Caco-2 (cell line): ENCODE measurements around the gene NXN. TPM values are rescaled to one million over a fixed set of nuclear protein-coding genes. Genes with fewer than 3 reads are reported as not detected.
A peak's percentile ranks its signal among the peaks of the same experiment; 100 is the strongest.

Source experiments
- Bru-seq: library from RNA; stranded (reverse); fragments of 400-500 nt; gene quantifications from one replicate; lab custom pipeline; 2021; lab: Mats Ljungman, UMichigan
- BruChase-seq, 2 experiments: library from RNA; stranded (reverse); fragments of 400-500 nt; gene quantifications; one replicate each; lab custom pipeline; 2021; lab: Mats Ljungman, UMichigan
- BruUV-seq: library from RNA; stranded (reverse); fragments of 400-500 nt; replicated peaks from 2 replicates; lab custom pipeline; 2021; lab: Mats Ljungman, UMichigan
- CTCF ChIA-PET: fragments of 300-600 bp; sonication (Branson Sonifier 250); formaldehyde crosslinking; loops from one replicate; lab custom pipeline; 2022; ENCODE audit warnings: antibody characterized with exemption; lab: Charles Lee
- POLR2A ChIA-PET: fragments of 300-600 bp; sonication (Branson Sonifier 250); formaldehyde crosslinking; loops from one replicate; lab custom pipeline; 2022; ENCODE audit warnings: antibody characterized with exemption; lab: Charles Lee
- DNase-seq, 2 experiments: peaks; one replicate each; pipeline versions ENCODE4 v3.0.0 to v3.0.0-alpha.2; 2020 to 2022
- H3K27me3 ChIP-seq: replicated peaks from 2 replicates; pipeline ENCODE4 v1.6.0; 2011; ENCODE audit warnings: low read length; ENCODE audit not compliant: control insufficient read depth, insufficient read depth
- H3K36me3 ChIP-seq: 2 replicates; pipeline ENCODE4 v1.5.1; 2011; ENCODE audit warnings: low read length; ENCODE audit not compliant: control insufficient read depth, insufficient read depth
- H3K4me1 ChIP-seq: fragments of 250-450 bp; sonication (Bioruptor Pico); 2 replicates; pipeline ENCODE4 v1.5.1; 2020; ENCODE audit warnings: mild to moderate bottlenecking
- H3K4me3 ChIP-seq: 2 replicates; pipeline ENCODE4 v1.5.1; 2011; ENCODE audit warnings: low read depth, mild to moderate bottlenecking, control low read depth, low read length
- H3K9me3 ChIP-seq: fragments of 250-450 bp; sonication (Bioruptor Pico); 2 replicates; pipeline ENCODE4 v1.5.1; 2020; ENCODE audit warnings: mild to moderate bottlenecking, moderate library complexity
- H3K27ac Mint-ChIP-seq: one replicate; pipeline ENCODE4 v1.8.0; 2022; ENCODE audit warnings: mixed read lengths; ENCODE audit not compliant: unreplicated experiment
- H3K27me3 Mint-ChIP-seq: one replicate; pipeline ENCODE4 v1.8.0; 2022; ENCODE audit warnings: mixed read lengths; ENCODE audit not compliant: insufficient read depth, unreplicated experiment
- H3K36me3 Mint-ChIP-seq: one replicate; pipeline ENCODE4 v1.8.0; 2022; ENCODE audit warnings: mild to moderate bottlenecking, mixed read lengths; ENCODE audit not compliant: insufficient read depth, unreplicated experiment
- H3K4me1 Mint-ChIP-seq: one replicate; pipeline ENCODE4 v1.8.0; 2022; ENCODE audit warnings: low read depth, mixed read lengths; ENCODE audit not compliant: unreplicated experiment
- H3K4me3 Mint-ChIP-seq: one replicate; pipeline ENCODE4 v1.8.0; 2022; ENCODE audit warnings: mild to moderate bottlenecking, moderate library complexity, mixed read lengths; ENCODE audit not compliant: unreplicated experiment
- H3K9me3 Mint-ChIP-seq: one replicate; pipeline ENCODE4 v1.8.0; 2022; ENCODE audit warnings: mixed read lengths; ENCODE audit not compliant: unreplicated experiment
- CTCF ChIP-seq, 2 experiments: fragments of 200-600 bp in 1 of 2; IDR thresholded peaks; 1 replicate in 1 of 2; 2 replicates in 1 of 2; pipeline versions ENCODE4 v1.5.1 to v1.8.0; 2011 to 2022; ENCODE audit warnings: antibody characterized with exemption in 1 of 2, control low read depth in 1 of 2, inconsistent platforms in 1 of 2, low read depth in 1 of 2, low read length in 1 of 2, mild to moderate bottlenecking in 1 of 2, moderate library complexity in 1 of 2; ENCODE audit not compliant: insufficient read depth in 1 of 2, severe bottlenecking in 1 of 2, unreplicated experiment in 1 of 2
- intact Hi-C: fragments of 100-400 bp; cut with micrococcal nuclease; formaldehyde crosslinking; loops from one replicate; pipeline ENCODE4 v1.10.0; 2022; ENCODE audit not compliant: unreplicated experiment
- long read RNA-seq: library from polyadenylated mRNA; stranded (forward); transcript quantifications from one replicate; pipeline ENCODE4 v2.0.0, GENCODE V29; 2022
- total RNA-seq: library from RNA; stranded (reverse); gene quantifications from 2 replicates; pipeline ENCODE4 v1.2.3, GENCODE V29; 2022

Gene NXN
- total RNA-seq (68.4 and 76.7 TPM in 2 replicates), Bru-seq, nascent RNA (percentile 83 among the genes with signal in this experiment), BruChase-seq, experiment 1, labeled RNA remaining after a 2-hour chase (percentile 80 among the genes with signal in this experiment), BruChase-seq, experiment 2, labeled RNA remaining after a 6-hour chase (percentile 83 among the genes with signal in this experiment)
- long read RNA-seq, transcript NXN-201 (8 exons, 3,036 nt), result major isoform, 26 of 42 reads
- long read RNA-seq, partial matches to known transcripts, result 1 of 42 reads
- long read RNA-seq, other reads (novel, unspliced or antisense), result 15 of 42 reads

- Histone ChIP-seq H3K9me3 (no peaks in the 10 kb centered on the region), H3K36me3 (no peaks in the 10 kb centered on the region), H3K4me3 (peak within 1 kb of the TSS; percentile 98), H3K27me3 (no peaks in the 10 kb centered on the region), H3K4me1 (peaks cover 23% of the 10 kb centered on the region)
- CTCF ChIA-PET, result interaction anchor here (0.6 to 2.8 kb wide), 18 partner anchors 17 to 799 kb away, joined by 3 to 54 read pairs (median 5); partner anchors contain the start of genes GEMIN4 and TIMM22
- DNase-seq, result peak; percentile 82 to 93
- Mint-ChIP-seq H3K27me3 (no peaks in the 10 kb centered on the region), H3K4me1 (peaks cover 20% of the 10 kb centered on the region), H3K36me3 (peaks cover 35% of the 10 kb centered on the region), H3K27ac (peak within 1 kb of the TSS; percentile 91), H3K9me3 (no peaks in the 10 kb centered on the region), H3K4me3 (peak within 1 kb of the TSS; percentile 99)
- POLR2A ChIA-PET, result interaction anchor here (0.6 to 2.5 kb wide), 15 partner anchors 9 to 569 kb away, joined by 3 to 24 read pairs (median 5); partner anchors contain the start of genes GLOD4, MRM3 and TIMM22
- no TSS peak for BruUV-seq
- intact Hi-C loops, result loop anchor here (2.0 to 5.0 kb wide), 3 partner anchors 47 to 185 kb away; no protein-coding TSS in a partner anchor
- peak in 1 of 2 experiments; percentile 29 for TF ChIP-seq CTCF (IDR thresholded peaks at IDR 0.05; ENCODE audit: insufficient read depth in 1 of 2, low read depth in 1 of 2, low read length in 1 of 2, severe bottlenecking in 1 of 2, unreplicated experiment in 1 of 2)
Observed at GRCh38 chr17:979539-980405, at the start of gene NXN. NXN (minus strand) TSS chr17:979776.

- no TSS peak for BruUV-seq
- H3K4me3 ChIP-seq, result no peak overlapping the region
- intact Hi-C loops, result no loop called here
- Mint-ChIP-seq H3K27me3 (no peaks in the 10 kb centered on the region), H3K36me3 (peaks cover 26% of the 10 kb centered on the region), H3K4me3 (no peak overlapping the region), H3K4me1 (no peaks in the 10 kb centered on the region), H3K9me3 (no peaks in the 10 kb centered on the region), H3K27ac (no peak overlapping the region)
- POLR2A ChIA-PET, result no interaction called here
- no peak for DNase-seq
- no peak for TF ChIP-seq CTCF (IDR thresholded peaks at IDR 0.05; ENCODE audit: insufficient read depth in 1 of 2, low read depth in 1 of 2, low read length in 1 of 2, severe bottlenecking in 1 of 2, unreplicated experiment in 1 of 2)
- H3K9me3 ChIP-seq, result no peaks in the 10 kb centered on the region
- CTCF ChIA-PET, result no interaction called here
- no peaks in the 10 kb centered on the region for H3K27me3 ChIP-seq
- no peaks in the 10 kb centered on the region for H3K36me3 ChIP-seq
- 0 out of 2 replicates have a peak, but pooled peaks cover 4% of the 10 kb centered on the region for H3K4me1 ChIP-seq
Observed at GRCh38 chr17:1027044-1027443, 47.5 kb upstream of the NXN start.

GRCh38 chr17:1026599-1026975 is 47.0 kb upstream of the NXN start:
- Mint-ChIP-seq H3K4me3 (no peak overlapping the region), H3K36me3 (peaks cover 26% of the 10 kb centered on the region), H3K27ac (no peak overlapping the region), H3K27me3 (no peaks in the 10 kb centered on the region), H3K4me1 (no peaks in the 10 kb centered on the region), H3K9me3 (no peaks in the 10 kb centered on the region)
- no peak for DNase-seq
- Histone ChIP-seq H3K9me3 (no peaks in the 10 kb centered on the region), H3K4me3 (no peak overlapping the region), H3K27me3 (no peaks in the 10 kb centered on the region), H3K36me3 (no peaks in the 10 kb centered on the region), H3K4me1 (0 out of 2 replicates have a peak, but pooled peaks cover 4% of the 10 kb centered on the region)
- POLR2A ChIA-PET, result no interaction called here
- intact Hi-C loops, result no loop called here
- CTCF ChIA-PET, result no interaction called here
- BruUV-seq, result no TSS peak
- TF ChIP-seq CTCF (IDR thresholded peaks at IDR 0.05; ENCODE audit: insufficient read depth in 1 of 2, low read depth in 1 of 2, low read length in 1 of 2, severe bottlenecking in 1 of 2, unreplicated experiment in 1 of 2), result no peak
